Stimulated activated CD8-positive, alpha-beta memory T cell treated with anti-CD3 and anti-CD28 coated beads, Interleukin-7, amount 100 ng/mL, for 24 hours (primary cell): Measurements from ENCODE around the gene DHRS1.
"Not testable (repeated sequence)": the region's sequence is repeated elsewhere in the genome, so short reads cannot be mapped to it uniquely, and the experiment has no call there.

ENCODE experiments used
- DNase-seq: peaks from one replicate; pipeline ENCODE4 v3.0.0-alpha.2; 2020; ENCODE audit warnings: low read depth

Gene DHRS1

GRCh38 chr14:24327914-24328313 is 28.3 kb upstream of the DHRS1 start:
- not testable (repeated sequence) for DNase-seq

DNA sequence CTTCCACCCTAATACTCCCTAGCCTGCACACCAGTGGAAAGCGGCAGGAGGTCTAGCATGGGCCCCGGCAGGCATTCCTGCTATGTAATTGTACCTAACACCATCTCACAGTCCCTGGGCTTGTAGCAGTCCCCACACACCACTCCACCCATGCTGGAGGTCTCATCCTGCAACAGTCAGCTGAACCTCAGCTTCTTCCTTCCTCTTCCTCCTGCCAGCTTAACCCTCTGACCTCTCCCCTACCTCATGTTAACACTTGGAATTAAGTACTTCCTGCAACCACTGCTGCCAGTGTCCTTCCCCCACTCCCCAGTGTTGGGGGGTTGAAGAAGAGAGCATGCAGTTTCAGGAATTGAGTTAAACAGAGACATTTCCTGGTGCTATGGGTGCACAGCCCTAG is 27.7 kb upstream of the DHRS1 start:
- DNase-seq: no peak

DNA sequence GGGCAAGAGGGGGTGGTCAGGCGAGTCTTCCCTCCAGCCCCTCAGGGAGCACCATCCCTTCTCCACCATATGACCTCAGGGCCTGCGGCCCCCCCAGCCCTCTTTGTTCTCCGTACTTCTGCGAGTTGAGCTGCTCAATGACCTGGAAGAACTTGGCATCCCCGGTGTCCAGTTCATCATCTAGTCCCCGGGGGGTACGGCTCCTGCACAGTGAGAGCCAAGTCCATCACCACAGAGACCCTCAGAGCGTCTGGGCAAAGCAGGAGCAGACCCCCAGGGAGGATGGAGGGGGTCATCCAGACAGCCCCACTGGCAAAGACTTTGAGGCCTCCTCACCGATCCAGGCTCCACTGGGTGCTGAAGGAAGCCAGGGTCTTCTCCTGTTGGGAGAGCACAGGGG is 26.4 kb upstream of the DHRS1 start:
- DNase-seq: no peak

- DNase-seq: no peak
Measured at GRCh38 chr14:24325041-24325530, 25.5 kb upstream of the DHRS1 start.

DNA sequence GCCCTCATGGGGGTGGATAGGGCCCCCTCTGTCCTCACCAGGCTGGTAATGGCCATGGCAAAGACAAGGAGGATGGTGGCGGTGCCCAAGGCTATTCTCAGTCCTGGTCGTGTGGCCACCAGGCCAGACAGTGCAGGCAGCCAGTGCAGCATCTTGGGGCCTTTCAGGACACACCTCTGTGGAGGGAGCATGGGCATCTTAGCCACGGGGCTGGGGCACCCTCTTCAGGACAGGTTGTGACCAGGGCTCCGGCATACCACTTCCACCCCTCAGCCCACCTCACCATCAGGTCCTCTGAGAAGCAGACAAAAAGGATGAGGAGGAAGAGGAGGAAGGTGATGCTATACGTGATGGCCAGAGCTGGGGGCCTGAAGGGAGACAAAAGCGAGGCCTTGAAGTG is 24.4 kb upstream of the DHRS1 start:
- no peak for DNase-seq

DNA sequence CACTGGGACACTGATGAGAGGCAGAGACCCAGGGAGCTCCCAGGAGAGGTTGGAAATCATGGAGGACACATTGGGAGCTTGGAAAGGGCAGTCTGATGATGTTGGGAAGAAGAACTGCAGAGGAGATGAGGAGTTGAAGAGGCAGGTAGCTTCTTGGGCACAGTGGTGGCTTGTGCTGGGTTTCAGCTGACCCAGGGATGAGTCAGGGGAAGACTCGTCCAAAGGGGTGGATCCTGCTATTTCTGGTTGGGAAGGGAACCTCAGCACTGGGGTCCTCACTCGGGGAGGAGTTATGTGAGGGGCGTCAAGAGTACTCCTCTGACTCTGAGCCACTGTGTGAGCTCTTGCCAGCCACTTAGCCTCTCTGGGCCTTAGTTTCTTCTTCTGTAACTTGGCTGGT is 23.8 kb upstream of the DHRS1 start:
- DNase-seq: no peak

- no peak for DNase-seq
Measured at GRCh38 chr14:24322672-24323071, 23.1 kb upstream of the DHRS1 start.

GRCh38 chr14:24321212-24321975 is 21.8 kb upstream of the DHRS1 start:
- no peak for DNase-seq

- no peak for DNase-seq
Measured at GRCh38 chr14:24317141-24317928, 17.8 kb upstream of the DHRS1 start.

- DNase-seq: no peak
Measured at GRCh38 chr14:24316597-24316950, 17.0 kb upstream of the DHRS1 start.

DNA sequence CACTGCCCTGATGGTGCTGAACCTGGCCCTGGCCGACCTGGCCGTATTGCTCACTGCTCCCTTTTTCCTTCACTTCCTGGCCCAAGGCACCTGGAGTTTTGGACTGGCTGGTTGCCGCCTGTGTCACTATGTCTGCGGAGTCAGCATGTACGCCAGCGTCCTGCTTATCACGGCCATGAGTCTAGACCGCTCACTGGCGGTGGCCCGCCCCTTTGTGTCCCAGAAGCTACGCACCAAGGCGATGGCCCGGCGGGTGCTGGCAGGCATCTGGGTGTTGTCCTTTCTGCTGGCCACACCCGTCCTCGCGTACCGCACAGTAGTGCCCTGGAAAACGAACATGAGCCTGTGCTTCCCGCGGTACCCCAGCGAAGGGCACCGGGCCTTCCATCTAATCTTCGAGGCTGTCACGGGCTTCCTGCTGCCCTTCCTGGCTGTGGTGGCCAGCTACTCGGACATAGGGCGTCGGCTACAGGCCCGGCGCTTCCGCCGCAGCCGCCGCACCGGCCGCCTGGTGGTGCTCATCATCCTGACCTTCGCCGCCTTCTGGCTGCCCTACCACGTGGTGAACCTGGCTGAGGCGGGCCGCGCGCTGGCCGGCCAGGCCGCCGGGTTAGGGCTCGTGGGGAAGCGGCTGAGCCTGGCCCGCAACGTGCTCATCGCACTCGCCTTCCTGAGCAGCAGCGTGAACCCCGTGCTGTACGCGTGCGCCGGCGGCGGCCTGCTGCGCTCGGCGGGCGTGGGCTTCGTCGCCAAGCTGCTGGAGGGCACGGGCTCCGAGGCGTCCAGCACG is 16.4 kb upstream of the DHRS1 start:
- no peak for DNase-seq

DNA sequence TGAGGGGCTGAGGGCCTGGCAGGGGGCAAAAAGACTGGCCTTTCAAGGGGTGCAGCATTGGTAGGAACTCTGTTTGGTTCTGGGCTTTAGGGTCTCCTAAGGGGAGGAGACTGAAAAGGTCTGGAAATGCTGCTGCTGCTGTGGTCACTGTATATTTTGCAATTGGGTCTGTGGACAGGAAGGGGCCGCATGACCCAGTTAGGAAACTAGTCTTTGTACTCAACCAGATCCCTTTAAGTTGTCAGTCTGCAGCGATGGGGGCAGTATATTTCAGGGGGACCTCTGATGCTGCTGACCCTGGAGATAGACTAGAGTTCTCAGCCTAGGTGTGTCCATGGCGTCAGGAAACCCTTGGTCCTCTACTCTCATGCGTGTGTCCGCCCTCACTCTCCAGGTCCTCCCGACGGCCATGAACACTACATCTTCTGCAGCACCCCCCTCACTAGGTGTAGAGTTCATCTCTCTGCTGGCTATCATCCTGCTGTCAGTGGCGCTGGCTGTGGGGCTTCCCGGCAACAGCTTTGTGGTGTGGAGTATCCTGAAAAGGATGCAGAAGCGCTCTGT is 15.7 kb upstream of the DHRS1 start:
- DNase-seq: no peak

GRCh38 chr14:24314377-24315193 is 15.0 kb upstream of the DHRS1 start:
- no peak for DNase-seq

DNA sequence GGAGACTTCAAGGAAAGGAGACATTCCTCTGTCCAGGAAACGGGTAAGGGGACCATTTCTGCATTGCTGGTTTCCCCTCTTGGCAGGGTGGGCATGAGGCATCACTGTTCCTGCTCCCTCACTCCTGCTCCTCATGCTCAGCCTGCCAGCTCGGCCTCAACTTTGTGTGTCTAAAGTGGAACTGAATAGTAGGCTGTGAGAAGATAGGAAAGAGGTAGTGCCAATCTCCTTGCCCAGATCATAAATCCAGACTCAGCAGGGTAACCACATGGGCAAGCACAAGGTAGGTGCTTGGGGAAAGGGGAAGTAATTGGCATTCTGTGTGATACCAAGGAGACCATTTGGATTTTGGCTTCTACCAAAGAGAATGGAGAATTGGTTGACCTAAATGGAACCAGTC is 14.3 kb upstream of the DHRS1 start:
- DNase-seq: no peak

DNA sequence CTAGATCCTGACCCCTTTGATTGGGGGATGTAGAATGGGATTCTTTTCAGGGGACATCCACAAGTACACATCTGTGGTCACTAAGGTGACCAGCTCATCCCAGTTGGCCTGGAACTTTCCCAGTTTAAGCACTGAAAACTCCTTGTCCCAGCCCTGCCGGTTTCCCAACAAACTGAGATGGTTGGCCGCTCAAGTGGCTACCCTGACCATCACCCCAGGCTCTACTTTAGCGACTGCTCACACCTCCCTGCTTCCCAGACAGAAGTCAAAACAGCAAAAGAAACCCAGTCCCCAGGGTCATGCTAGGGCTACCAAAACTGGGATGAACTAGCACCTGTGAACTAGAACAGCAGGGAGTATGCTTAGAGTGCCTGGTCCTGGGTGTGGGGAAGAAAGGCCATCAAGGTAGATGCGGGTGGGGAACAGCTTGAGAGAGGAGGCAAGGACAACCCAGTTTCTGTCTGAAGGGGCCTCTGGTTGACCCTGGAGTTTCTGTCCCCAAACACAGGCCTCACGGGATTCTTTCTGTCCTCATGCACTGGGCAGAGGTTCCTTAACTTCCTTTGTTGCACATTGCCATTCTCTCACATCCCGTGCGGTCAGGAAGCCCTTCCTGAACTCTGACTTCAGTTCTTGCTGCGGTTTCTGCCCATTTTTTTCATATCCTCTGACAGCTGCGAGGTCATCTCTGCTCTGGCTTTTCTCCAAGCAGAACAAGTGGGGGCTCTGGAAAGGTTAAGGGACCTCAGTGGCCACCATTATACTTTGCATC is 13.3 kb upstream of the DHRS1 start:
- no peak for DNase-seq

- no peak for DNase-seq
Measured at GRCh38 chr14:24311837-24312615, 12.4 kb upstream of the DHRS1 start.

DNA sequence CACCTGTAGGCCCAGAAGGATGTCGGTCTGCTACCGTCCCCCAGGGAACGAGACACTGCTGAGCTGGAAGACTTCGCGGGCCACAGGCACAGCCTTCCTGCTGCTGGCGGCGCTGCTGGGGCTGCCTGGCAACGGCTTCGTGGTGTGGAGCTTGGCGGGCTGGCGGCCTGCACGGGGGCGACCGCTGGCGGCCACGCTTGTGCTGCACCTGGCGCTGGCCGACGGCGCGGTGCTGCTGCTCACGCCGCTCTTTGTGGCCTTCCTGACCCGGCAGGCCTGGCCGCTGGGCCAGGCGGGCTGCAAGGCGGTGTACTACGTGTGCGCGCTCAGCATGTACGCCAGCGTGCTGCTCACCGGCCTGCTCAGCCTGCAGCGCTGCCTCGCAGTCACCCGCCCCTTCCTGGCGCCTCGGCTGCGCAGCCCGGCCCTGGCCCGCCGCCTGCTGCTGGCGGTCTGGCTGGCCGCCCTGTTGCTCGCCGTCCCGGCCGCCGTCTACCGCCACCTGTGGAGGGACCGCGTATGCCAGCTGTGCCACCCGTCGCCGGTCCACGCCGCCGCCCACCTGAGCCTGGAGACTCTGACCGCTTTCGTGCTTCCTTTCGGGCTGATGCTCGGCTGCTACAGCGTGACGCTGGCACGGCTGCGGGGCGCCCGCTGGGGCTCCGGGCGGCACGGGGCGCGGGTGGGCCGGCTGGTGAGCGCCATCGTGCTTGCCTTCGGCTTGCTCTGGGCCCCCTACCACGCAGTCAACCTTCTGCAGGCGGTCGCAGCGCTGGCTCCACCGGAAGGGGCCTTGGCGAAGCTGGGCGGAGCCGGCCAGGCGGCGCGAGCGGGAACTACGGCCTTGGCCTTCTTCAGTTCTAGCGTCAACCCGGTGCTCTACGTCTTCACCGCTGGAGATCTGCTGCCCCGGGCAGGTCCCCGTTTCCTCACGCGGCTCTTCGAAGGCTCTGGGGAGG is 11.3 kb upstream of the DHRS1 start, which contains the start of gene LTB4R:
TSS of gene LTB4R (plus strand) at position 857 of the 959 bp plus-strand sequence. CDS start 4,150 bp downstream, outside the sequence.
- DNase-seq: no peak

DNA sequence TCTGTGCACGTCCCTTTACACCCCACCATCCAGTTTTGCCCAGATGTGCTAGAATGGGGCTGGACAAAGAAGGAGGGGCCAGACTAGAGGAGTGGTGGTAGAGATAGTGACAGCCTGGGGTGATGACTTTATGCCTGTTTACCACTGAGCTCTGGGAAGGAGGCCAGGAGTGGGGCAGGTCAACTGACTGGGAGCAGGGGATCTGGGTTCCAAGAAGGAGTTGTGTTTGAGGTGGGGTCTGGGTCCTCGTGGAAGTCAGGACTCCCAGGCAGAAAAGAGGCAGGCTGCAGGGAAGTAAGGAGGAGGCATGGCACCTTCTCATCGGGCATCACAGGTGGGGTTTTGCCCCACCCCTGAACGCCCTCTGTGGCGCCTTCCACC is 10.7 kb upstream of the DHRS1 start:
- no peak for DNase-seq
